Activated CD4-positive, alpha-beta T cell treated with anti-CD3 and anti-CD28 coated beads for 48 hours (primary cell): ENCODE measurements around the gene GPX3.

Experiments
- DNase-seq: peaks from one replicate; pipeline ENCODE4 v3.0.0-alpha.2; 2020

GPX3 gene

GRCh38 chr5:151058891-151059489, 38.6 kb downstream of the GPX3 start:
- DNase-seq: no peak

GRCh38 chr5:151060742-151061141, 40.4 kb downstream of the GPX3 start:
- DNase-seq: no peak

DNA sequence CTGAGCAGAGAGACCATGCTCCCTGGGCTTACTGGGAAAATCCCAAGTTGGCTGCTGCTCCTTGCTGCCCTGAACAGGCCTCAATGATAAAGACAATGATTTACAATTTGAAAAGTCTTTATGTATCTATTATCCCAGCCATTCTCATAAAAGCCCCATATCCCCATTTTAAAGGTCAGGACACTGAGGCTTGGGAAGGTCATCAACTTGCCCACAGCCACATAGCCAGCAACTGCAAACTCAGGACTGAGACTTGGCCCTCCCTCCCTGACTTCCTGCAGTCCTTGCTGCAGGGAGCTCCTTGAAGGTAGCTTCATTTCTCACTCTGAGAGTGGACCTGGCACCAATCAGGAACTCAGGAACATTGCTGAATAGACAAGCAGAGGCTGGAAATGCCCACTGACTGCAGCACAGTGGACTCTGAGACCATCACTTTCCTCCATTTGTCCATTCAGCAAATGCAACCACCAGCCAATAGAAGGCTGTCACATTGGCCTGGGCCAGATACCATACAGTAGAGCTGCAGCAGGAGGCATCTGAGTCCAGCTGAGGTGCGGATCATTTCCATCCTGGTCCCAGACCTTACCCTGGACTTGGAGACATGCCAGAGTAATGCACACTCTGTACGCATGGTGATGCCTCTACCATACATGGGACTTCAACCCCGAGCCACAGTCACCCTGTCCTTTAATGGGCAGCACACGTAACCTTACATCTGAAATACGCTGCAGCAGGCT, 42.2 kb downstream of the GPX3 start:
- DNase-seq: no peak

DNA sequence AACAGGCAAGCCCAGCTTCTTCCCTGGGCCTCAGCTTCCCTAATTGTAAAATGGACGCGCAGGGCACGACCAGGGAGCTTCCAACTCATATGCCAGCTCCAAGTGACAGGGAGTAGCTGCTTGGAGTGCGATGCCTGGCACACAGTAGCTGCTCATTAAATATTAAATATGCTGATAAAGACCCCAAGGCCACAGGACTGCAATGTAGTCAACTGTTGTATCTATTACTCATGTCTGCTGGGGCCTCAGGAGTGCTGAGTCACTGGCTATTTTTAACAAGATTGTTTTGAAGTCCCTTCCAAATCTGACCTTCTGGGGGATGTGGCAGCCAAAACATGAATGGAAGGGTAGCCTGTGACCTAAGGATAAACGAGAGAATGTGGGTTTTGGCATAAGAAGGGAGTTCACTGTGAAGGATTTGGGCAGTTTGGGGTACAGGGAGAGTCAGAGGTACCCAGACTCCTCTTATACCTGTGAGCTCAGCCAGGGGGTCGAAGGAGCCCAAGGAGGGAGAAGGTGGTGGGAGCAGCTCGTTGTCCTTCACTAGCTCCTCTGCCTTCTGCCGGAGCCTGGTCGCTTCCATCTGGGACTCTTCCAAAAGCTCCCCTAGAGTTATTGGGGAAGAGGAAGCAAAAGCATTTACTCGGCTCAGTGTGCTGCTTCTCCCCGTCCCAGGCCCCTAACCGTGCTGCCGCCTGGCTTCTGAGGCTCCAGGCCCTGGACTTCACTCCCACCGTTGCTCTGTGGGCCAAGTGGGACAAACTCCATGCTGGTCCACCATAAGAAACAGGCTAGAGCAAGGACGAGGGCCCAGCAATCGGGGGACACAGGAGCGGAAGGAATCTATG, 43.0 kb downstream of the GPX3 start:
- DNase-seq: no peak

DNA sequence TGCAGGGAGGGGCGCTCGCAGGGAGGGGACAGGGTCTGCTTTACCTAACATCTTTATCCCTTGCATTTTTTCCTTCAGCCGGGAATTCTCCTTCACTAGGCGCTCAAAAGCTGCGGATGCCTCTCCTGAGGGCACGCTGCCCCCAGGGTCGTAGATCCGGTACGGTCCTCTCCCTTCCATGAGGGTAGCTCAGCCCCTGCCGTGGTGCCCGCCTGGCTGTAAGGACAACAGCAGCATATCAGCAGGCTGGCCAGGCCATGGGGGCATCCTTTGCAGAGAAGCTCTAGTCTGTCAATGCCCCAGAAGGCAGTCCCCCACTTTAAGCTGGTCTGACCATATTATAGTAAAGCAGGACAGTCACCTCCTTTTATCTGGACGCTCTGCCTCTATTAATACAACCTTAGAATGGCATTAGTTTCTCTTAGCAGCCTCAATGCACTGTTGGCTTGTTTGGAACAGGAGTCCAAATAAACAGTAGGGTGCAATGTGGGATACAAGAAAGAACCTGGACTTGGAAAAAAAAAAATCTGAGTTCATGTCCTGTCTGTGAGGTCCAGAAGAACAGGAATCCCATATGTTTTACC, 44.6 kb downstream of the GPX3 start:
- no peak for DNase-seq

- no peak for DNase-seq
Observed at GRCh38 chr5:151065609-151066008, 45.2 kb downstream of the GPX3 start.

- no peak for DNase-seq
Observed at GRCh38 chr5:151066920-151067319, 46.5 kb downstream of the GPX3 start.

- DNase-seq: no peak
Observed at GRCh38 chr5:151067632-151068432, 47.4 kb downstream of the GPX3 start.

GRCh38 chr5:151068433-151069197, 48.2 kb downstream of the GPX3 start:
- peak; percentile 64 for DNase-seq

- DNase-seq: no peak
Observed at GRCh38 chr5:151070449-151070848, 50.1 kb downstream of the GPX3 start.

- no peak for DNase-seq
Observed at GRCh38 chr5:151071021-151071420, 50.6 kb downstream of the GPX3 start.

- DNase-seq: no peak
Observed at GRCh38 chr5:151071848-151072629, 51.6 kb downstream of the GPX3 start.

- DNase-seq: no peak
Observed at GRCh38 chr5:151072630-151073025, 52.2 kb downstream of the GPX3 start.

DNA sequence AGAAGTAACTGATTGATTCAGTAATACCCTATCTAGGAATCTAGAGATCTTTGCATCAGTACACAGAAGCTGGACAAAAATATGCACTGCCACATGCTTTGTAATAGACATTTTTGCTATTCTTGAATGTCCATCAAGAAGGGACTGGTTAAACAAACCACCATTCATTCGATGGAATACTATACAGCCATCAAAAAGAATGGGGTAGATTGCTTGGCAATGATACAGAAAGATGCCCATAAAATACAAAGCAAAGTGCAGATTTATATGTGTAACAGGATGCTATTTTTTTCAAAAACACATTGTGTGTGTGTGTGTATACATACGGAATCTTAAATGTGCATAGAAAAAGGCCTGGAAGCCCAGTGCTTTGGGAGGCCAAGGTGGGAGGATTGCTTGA, 52.9 kb downstream of the GPX3 start:
- DNase-seq: no peak

- DNase-seq: no peak
Observed at GRCh38 chr5:151074557-151074956, 54.2 kb downstream of the GPX3 start.

DNA sequence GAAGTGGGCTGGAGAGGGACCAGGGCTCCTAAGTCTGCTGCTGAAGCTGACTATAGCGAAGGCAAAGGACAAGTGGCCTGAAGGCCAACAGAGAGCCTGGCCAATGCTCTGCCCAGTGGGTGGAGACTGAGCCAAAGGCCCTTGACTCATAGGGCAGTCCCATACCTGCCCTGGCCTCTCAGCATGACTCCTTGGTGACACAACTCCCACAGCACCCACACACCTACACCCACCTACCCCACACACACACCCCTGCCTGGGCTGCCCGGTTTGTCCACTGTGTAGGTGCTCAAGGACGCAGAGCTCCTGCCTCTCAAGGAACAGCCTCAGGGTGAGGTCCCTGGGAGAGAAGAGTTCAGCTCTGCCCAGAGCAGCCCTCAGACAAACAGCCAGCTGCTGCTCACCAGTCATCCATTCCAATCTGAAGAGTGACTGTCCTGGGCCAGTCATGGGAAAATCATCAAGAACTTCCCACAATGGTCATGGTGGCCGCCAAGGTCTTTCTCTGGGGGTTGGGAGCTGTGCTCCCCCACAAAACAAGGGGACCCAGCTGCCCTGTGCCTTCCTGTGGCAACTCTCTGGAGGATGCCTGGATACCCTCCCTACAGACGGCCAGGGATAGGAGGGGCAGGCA, 55.4 kb downstream of the GPX3 start:
- no peak for DNase-seq

DNA sequence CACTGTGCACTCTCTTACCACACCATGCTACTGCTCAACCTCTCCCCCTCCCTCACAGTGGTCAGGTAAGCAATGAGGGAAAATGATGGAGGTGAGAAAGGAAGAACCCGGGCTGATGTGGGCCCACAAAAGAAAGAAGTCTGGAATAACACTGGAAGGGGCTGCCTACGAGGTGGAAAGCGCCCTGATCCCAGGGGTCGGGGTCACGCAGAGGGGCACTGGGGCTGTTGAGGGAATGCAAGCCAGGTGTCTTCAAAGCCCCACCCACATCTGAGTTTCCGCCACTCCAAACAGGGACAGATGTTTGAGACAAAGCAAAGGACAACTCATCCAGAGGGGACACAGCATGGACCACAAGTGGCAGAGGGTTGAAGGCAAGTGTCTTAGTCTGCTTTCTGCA, 56.2 kb downstream of the GPX3 start:
- no peak for DNase-seq

DNA sequence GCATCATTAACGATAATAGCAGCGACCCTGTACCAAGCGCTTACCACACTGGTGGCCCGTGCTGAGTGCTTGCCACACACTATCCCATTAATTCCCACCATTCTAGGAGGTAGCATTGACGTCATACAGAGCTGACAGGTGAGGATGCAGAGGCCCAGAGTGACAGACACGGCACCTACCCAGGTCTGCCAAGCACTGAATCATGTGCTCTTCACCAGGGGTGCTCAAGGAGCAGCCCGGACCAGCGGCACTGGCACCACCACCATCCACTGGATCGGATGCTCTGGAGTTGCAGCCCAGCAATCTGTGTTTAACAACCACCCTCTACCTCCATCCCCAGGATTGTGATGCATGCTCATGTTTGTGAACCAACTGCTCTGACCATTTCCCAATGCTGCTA, 57.0 kb downstream of the GPX3 start:
- no peak for DNase-seq

- no peak for DNase-seq
Observed at GRCh38 chr5:151077967-151078366, 57.6 kb downstream of the GPX3 start.
